Thyroid gland (tissue), 4 donors: ENCODE data around the gene CASP9. TPM values are rescaled to one million over a fixed set of nuclear protein-coding genes. Genes with fewer than 3 reads are reported as not detected.
"Not testable (repeated sequence)": the region's sequence is repeated elsewhere in the genome, so short reads cannot be mapped to it uniquely, and the experiment has no call there.

Experiments
- DNase-seq, 2 donors: peaks; one replicate each; pipeline ENCODE4 v3.0.0-alpha.2; 2019
- H3K27ac ChIP-seq, 3 donors: fragments of 200-600 bp; sonication (generic); 1 replicate in 2 of 3; 2 replicates in 1 of 3; pipeline ENCODE4 v1.5.1; 2016 to 2019; ENCODE audit warnings: mild to moderate bottlenecking in 1 of 3, moderate library complexity in 1 of 3
- H3K27me3 ChIP-seq: fragments of 200-600 bp; sonication (generic); one replicate; pipeline ENCODE4 v1.5.1; 2019
- H3K36me3 ChIP-seq, 2 donors: fragments of 200-600 bp; sonication (generic); one replicate each; pipeline ENCODE4 v1.5.1; 2016 to 2019
- H3K4me1 ChIP-seq, 2 donors: fragments of 200-600 bp; sonication (generic); one replicate each; pipeline ENCODE4 v1.5.1; 2017 to 2019
- H3K4me3 ChIP-seq, 3 donors: fragments of 200-600 bp; sonication (generic); replicated peaks in 1 of 3; 1 replicate in 2 of 3; 2 replicates in 1 of 3; pipeline ENCODE4 v1.5.1; 2016; ENCODE audit warnings: mild to moderate bottlenecking in 1 of 3
- H3K9me3 ChIP-seq: fragments of 200-600 bp; sonication (generic); one replicate; pipeline ENCODE4 v1.5.1; 2017
- POLR2A ChIP-seq, 2 donors: fragments of 450-650 bp; IDR thresholded peaks; one replicate each; pipeline ENCODE4 v1.6.1; 2017; ENCODE audit warnings: antibody characterized with exemption in 2 of 2, mild to moderate bottlenecking in 2 of 2, moderate library complexity in 1 of 2
- WGBS, 2 donors: methylation state at CpG; one replicate each; pipeline ENCODE4 v1.1.5; 2017; 5-methylcytosine and 5-hydroxymethylcytosine counted together
- intact Hi-C: fragments of 100-400 bp; cut with DNase I; formaldehyde crosslinking; loops from one replicate; pipeline ENCODE4 v1.15.1; 2023
- total RNA-seq, 4 donors: library from RNA; depleted of rRNA; stranded (reverse); fragments of >200 nt; gene quantifications; one replicate each; pipeline ENCODE4 v1.2.3, GENCODE V29; 2016
- TF ChIP-seq, protein P1 (sequence below), 6 experiments: fragments of 200-600 bp in 3 of 6; fragments of 450-650 bp in 3 of 6; sonication (generic) in 3 of 6; IDR thresholded peaks; one replicate each; pipeline ENCODE4 v1.5.1; 2016 to 2019; ENCODE audit warnings: antibody characterized with exemption in 6 of 6, mild to moderate bottlenecking in 2 of 6, inconsistent platforms in 1 of 6, moderate library complexity in 1 of 6

CASP9 gene
- total RNA-seq, 4 donors from 2014 or later, result 16.9 to 29.8 (median 20.6) TPM

- WGBS, 2 donors, result 87 to 91% methylated on average over 7 to 9 of the region's 9 CpGs
- intact Hi-C loops, H3K27me3 ChIP-seq, H3K27ac ChIP-seq, H3K36me3 ChIP-seq, H3K9me3 ChIP-seq, H3K4me1 ChIP-seq, H3K4me3 ChIP-seq, DNase-seq: not testable (repeated sequence)
Measured at GRCh38 chr1:15469821-15470448, 54.1 kb downstream of the CASP9 start.

DNA sequence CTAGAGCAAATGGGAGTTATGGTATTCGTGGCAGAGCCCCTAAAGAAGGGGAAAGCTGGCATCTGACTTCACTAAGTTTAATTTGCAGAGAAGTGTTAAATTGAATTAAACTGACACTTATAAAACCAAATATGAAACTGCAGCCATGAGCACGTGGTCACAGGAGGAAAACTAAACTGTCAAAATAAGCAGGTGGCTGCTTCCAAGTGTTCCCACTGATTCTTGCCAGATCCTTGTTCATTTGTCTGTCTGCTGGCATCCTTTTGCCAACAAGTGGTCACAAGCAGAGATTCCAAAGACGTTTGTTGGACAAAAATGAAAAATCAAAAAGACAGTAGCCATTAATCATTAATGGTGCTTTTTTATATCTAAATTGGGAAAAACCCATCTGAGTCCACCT lies 54.7 kb downstream of the CASP9 start:
- Histone ChIP-seq H3K27me3 (no peaks in the 10 kb centered on the region), H3K27ac (no peak overlapping the region), H3K4me1 (no peaks in the 10 kb centered on the region), H3K36me3 (no peaks in the 10 kb centered on the region), H3K4me3 (no peak overlapping the region), H3K9me3 (no peaks in the 10 kb centered on the region)
- TF ChIP-seq, protein P1, sequence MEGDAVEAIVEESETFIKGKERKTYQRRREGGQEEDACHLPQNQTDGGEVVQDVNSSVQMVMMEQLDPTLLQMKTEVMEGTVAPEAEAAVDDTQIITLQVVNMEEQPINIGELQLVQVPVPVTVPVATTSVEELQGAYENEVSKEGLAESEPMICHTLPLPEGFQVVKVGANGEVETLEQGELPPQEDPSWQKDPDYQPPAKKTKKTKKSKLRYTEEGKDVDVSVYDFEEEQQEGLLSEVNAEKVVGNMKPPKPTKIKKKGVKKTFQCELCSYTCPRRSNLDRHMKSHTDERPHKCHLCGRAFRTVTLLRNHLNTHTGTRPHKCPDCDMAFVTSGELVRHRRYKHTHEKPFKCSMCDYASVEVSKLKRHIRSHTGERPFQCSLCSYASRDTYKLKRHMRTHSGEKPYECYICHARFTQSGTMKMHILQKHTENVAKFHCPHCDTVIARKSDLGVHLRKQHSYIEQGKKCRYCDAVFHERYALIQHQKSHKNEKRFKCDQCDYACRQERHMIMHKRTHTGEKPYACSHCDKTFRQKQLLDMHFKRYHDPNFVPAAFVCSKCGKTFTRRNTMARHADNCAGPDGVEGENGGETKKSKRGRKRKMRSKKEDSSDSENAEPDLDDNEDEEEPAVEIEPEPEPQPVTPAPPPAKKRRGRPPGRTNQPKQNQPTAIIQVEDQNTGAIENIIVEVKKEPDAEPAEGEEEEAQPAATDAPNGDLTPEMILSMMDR (IDR thresholded peaks at IDR 0.05), result no peak
- TF ChIP-seq POLR2A (IDR thresholded peaks at IDR 0.05), result no peak
- DNase-seq, result no peak
- intact Hi-C loops, result no loop called here
- WGBS, 2 donors, result 55 to 71% methylated on average over 3 of the region's 3 CpGs

DNA sequence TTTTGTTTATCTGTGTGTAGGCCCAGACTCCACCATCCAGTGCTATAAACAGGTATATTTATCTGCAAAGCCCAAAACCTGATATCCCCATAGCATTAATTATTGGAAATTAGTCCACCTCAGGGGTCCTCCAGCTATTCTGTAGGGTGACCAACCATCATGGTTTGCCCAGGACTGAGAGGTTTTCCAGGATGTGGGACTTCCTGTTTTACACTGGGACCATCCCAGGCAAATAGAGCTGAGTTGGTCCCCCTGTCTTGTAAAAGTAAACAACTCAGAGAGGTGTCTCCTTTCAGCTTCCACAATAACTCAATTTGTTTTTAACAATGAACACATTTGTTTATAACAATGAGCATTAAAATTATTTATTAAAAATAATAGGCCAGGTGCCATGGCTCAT lies 55.9 kb downstream of the CASP9 start:
- Histone ChIP-seq H3K27ac (no peak overlapping the region), H3K4me1 (no peaks in the 10 kb centered on the region), H3K36me3 (no peaks in the 10 kb centered on the region), H3K4me3 (no peak overlapping the region), H3K27me3 (no peaks in the 10 kb centered on the region), H3K9me3 (no peaks in the 10 kb centered on the region)
- no peak for TF ChIP-seq POLR2A (IDR thresholded peaks at IDR 0.05)
- TF ChIP-seq, protein P1 (IDR thresholded peaks at IDR 0.05), result no peak
- intact Hi-C loops, result no loop called here
- no peak for DNase-seq

GRCh38 chr1:15466955-15467625 lies 56.9 kb downstream of the CASP9 start:
- 92 to 97% methylated on average over 20 to 22 of the region's 22 CpGs for WGBS, 2 donors
- DNase-seq, result not testable (repeated sequence)

GRCh38 chr1:15465674-15466073 lies 58.3 kb downstream of the CASP9 start:
- DNase-seq, result no peak
- H3K27me3 ChIP-seq, result no peaks in the 10 kb centered on the region
- TF ChIP-seq, protein P1 (IDR thresholded peaks at IDR 0.05), result no peak
- no peak for TF ChIP-seq POLR2A (IDR thresholded peaks at IDR 0.05)
- no peaks in the 10 kb centered on the region for H3K9me3 ChIP-seq
- WGBS, 2 donors, result 78 to 87% methylated on average over 7 of the region's 7 CpGs
- intact Hi-C loops, result no loop called here
- H3K4me1 ChIP-seq, result no peaks in the 10 kb centered on the region
- no peak overlapping the region for H3K27ac ChIP-seq
- no peak overlapping the region for H3K4me3 ChIP-seq
- no peaks in the 10 kb centered on the region for H3K36me3 ChIP-seq

More at GRCh38 chr1:15466955-15467625, 56.9 kb downstream of the CASP9 start:
- H3K4me3 ChIP-seq, H3K4me1 ChIP-seq, H3K27me3 ChIP-seq, intact Hi-C loops, H3K27ac ChIP-seq, H3K9me3 ChIP-seq, H3K36me3 ChIP-seq: not testable (repeated sequence)

DNA sequence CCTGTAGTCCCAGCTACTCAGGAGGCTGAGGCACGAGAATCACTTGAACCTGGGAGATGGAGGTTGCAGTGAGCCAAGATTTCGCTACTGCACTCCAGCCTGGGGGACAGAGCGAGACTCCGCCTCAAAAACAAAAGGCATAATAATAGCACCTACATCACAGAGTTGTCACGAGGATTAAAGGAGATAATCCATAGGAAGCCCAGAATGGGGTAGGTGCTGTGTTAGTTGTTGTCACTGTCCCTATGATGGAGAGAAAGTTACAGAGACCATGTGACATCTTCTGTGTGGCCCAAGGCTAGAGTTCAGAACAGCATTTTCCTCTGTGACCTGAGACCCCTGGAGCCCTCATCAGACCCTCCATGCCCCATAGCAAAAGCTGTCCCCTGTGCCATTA lies 60.1 kb downstream of the CASP9 start:
- H3K4me1 ChIP-seq, H3K36me3 ChIP-seq, DNase-seq, intact Hi-C loops, H3K27ac ChIP-seq, H3K9me3 ChIP-seq, H3K4me3 ChIP-seq, H3K27me3 ChIP-seq: not testable (repeated sequence)
- WGBS, 2 donors, result 88 to 93% methylated on average over 5 of the region's 5 CpGs

DNA sequence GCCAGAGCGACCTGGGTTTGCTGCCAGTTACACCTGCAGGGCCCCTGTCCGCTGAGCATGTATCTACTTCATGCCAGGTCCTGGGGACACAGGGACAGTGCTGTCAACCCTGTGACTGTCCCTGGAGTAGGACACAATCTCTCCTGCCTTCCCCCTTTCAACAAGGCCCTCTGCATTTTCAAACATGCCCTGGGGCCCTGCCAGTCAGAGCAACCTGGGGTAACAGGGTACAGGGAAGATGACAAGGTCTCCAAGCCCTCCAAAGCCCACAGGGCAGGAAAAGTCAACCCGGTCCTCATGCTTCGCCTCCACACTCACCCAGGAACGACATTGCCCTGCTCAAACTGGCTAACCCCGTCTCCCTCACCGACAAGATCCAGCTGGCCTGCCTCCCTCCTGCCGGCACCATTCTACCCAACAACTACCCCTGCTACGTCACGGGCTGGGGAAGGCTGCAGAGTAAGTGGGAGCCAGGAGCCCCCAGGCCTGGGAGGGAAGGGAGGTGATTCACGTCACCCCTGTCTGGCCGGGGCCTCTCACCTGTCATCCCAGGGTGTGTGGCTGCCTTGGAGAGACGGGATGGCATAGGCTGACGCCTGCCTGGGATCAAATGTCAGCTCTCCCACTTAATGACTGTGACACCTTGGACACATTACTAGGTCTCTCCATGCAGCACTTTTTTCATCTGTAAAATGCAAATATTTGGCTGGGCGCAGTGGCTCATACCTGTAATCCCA lies 60.8 kb downstream of the CASP9 start:
- DNase-seq, H3K9me3 ChIP-seq, H3K27me3 ChIP-seq, H3K36me3 ChIP-seq, H3K4me3 ChIP-seq, H3K27ac ChIP-seq, H3K4me1 ChIP-seq, intact Hi-C loops: not testable (repeated sequence)
- 59 to 79% methylated on average over 10 to 14 of the region's 15 CpGs for WGBS, 2 donors
